ENCODE data around the gene LRRC45. TPM values are rescaled to one million over a fixed set of nuclear protein-coding genes. Genes with fewer than 3 reads are reported as not detected.

The LRRC45 gene
- total RNA-seq, 3 donors from 2014 or later (not counting 1 experiment from before 2014, with no cell fraction given), result 15.9 to 21.6 (median 16.8) TPM

GRCh38 chr17:82041144-82041814 lies 18.2 kb downstream of the LRRC45 start:
- no peak for DNase-seq
- H3K27me3 ChIP-seq (ENCODE audit: control insufficient read depth, insufficient read depth, low read length), result no peaks in the 10 kb centered on the region
- TF ChIP-seq, protein P1, sequence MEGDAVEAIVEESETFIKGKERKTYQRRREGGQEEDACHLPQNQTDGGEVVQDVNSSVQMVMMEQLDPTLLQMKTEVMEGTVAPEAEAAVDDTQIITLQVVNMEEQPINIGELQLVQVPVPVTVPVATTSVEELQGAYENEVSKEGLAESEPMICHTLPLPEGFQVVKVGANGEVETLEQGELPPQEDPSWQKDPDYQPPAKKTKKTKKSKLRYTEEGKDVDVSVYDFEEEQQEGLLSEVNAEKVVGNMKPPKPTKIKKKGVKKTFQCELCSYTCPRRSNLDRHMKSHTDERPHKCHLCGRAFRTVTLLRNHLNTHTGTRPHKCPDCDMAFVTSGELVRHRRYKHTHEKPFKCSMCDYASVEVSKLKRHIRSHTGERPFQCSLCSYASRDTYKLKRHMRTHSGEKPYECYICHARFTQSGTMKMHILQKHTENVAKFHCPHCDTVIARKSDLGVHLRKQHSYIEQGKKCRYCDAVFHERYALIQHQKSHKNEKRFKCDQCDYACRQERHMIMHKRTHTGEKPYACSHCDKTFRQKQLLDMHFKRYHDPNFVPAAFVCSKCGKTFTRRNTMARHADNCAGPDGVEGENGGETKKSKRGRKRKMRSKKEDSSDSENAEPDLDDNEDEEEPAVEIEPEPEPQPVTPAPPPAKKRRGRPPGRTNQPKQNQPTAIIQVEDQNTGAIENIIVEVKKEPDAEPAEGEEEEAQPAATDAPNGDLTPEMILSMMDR (IDR thresholded peaks at IDR 0.05), result no peak
- no peak overlapping the region for H3K27ac Mint-ChIP-seq
- H3K36me3 ChIP-seq (ENCODE audit: control insufficient read depth, insufficient read depth, low read length), result no peaks in the 10 kb centered on the region
- no peaks in the 10 kb centered on the region for H3K9me3 ChIP-seq (ENCODE audit: control insufficient read depth, insufficient read depth, low read length)
- peaks cover 7 to 9% of the 10 kb centered on the region in 2 donors for H3K4me1 Mint-ChIP-seq
- H3K4me3 ChIP-seq (ENCODE audit: low read length), result no peak overlapping the region
- intact Hi-C loops (cut with micrococcal nuclease), result no loop called here
- no peaks in the 10 kb centered on the region for H3K9me3 Mint-ChIP-seq
- ATAC-seq, result no peak
- peak overlapping the region; percentile 21 for H3K4me3 Mint-ChIP-seq
- no peaks in the 10 kb centered on the region for H3K27me3 Mint-ChIP-seq (ENCODE audit: low read depth in 2 of 2)
- no peak overlapping the region for H3K27ac ChIP-seq (ENCODE audit: low read length)
- WGBS (ENCODE audit: insufficient coverage), result 82% methylated on average over 15 of the region's 17 CpGs
- peaks cover 14% of the 10 kb centered on the region for H3K4me1 ChIP-seq (ENCODE audit: control insufficient read depth, insufficient read depth, low read length)
- H3K36me3 Mint-ChIP-seq, result no peaks in the 10 kb centered on the region

GRCh38 chr17:82042649-82043048 lies 19.5 kb downstream of the LRRC45 start:
- Mint-ChIP-seq H3K9me3 (no peaks in the 10 kb centered on the region), H3K4me1 (peaks cover 5% of the 10 kb centered on the region in 2 donors), H3K27ac (no peak overlapping the region), H3K36me3 (no peaks in the 10 kb centered on the region), H3K27me3 (ENCODE audit: low read depth in 2 of 2) (no peaks in the 10 kb centered on the region), H3K4me3 (no peak overlapping the region)
- DNase-seq, result no peak
- Histone ChIP-seq H3K27ac (ENCODE audit: low read length) (no peak overlapping the region), H3K9me3 (ENCODE audit: control insufficient read depth, insufficient read depth, low read length) (no peaks in the 10 kb centered on the region), H3K4me3 (ENCODE audit: low read length) (no peak overlapping the region), H3K4me1 (ENCODE audit: control insufficient read depth, insufficient read depth, low read length) (peaks cover 6% of the 10 kb centered on the region), H3K27me3 (ENCODE audit: control insufficient read depth, insufficient read depth, low read length) (no peaks in the 10 kb centered on the region), H3K36me3 (ENCODE audit: control insufficient read depth, insufficient read depth, low read length) (no peaks in the 10 kb centered on the region)
- 86% methylated on average over 9 of the region's 9 CpGs for WGBS (ENCODE audit: insufficient coverage)
- intact Hi-C loops (cut with micrococcal nuclease), result no loop called here
- TF ChIP-seq, protein P1 (IDR thresholded peaks at IDR 0.05), result no peak
- ATAC-seq, result no peak

- Histone ChIP-seq H3K4me3 (ENCODE audit: low read length) (no peak overlapping the region), H3K27me3 (ENCODE audit: control insufficient read depth, insufficient read depth, low read length) (no peaks in the 10 kb centered on the region), H3K36me3 (ENCODE audit: control insufficient read depth, insufficient read depth, low read length) (no peaks in the 10 kb centered on the region), H3K27ac (ENCODE audit: low read length) (no peak overlapping the region), H3K9me3 (ENCODE audit: control insufficient read depth, insufficient read depth, low read length) (no peaks in the 10 kb centered on the region), H3K4me1 (ENCODE audit: control insufficient read depth, insufficient read depth, low read length) (no peaks in the 10 kb centered on the region)
- WGBS (ENCODE audit: insufficient coverage), result 88% methylated on average over 16 of the region's 16 CpGs
- ATAC-seq (no peak), DNase-seq (no peak)
- Mint-ChIP-seq H3K4me3 (no peak overlapping the region), H3K27ac (no peak overlapping the region), H3K9me3 (no peaks in the 10 kb centered on the region), H3K27me3 (ENCODE audit: low read depth in 2 of 2) (no peaks in the 10 kb centered on the region), H3K36me3 (no peaks in the 10 kb centered on the region), H3K4me1 (no peaks in the 10 kb centered on the region)
- intact Hi-C loops (cut with micrococcal nuclease), result no loop called here
- TF ChIP-seq, protein P1 (IDR thresholded peaks at IDR 0.05), result no peak
These were observed 20.4 kb downstream of the LRRC45 start for GRCh38 chr17:82043507-82043906.

Data from natural killer cell (primary cell).